GM12864 (cell line): ENCODE data around the gene SLC38A10.

Experiments used
- DNase-seq: peaks from one replicate; pipeline ENCODE4 v3.0.0-alpha.2; 2011; ENCODE audit warnings: low read depth
- H3K4me3 ChIP-seq: 2 replicates; pipeline ENCODE4 v1.5.1; 2011; ENCODE audit warnings: mild to moderate bottlenecking, low read depth, low read length, control low read depth
- CTCF ChIP-seq: IDR thresholded peaks from 2 replicates; pipeline ENCODE4 v1.5.1; 2011; ENCODE audit warnings: low read depth, mild to moderate bottlenecking, moderate library complexity, low read length, control low read depth, inconsistent platforms; ENCODE audit errors: missing control alignments

SLC38A10 gene

GRCh38 chr17:81329927-81330883 lies 35.1 kb upstream of the SLC38A10 start:
- no peak for TF ChIP-seq CTCF
- no peak overlapping the region for H3K4me3 ChIP-seq
- no peak for DNase-seq

GRCh38 chr17:81328978-81329926 lies 34.1 kb upstream of the SLC38A10 start:
- DNase-seq, result no peak
- no peak for TF ChIP-seq CTCF
- H3K4me3 ChIP-seq, result no peak overlapping the region

GRCh38 chr17:81328489-81328888 lies 33.4 kb upstream of the SLC38A10 start:
- H3K4me3 ChIP-seq, result no peak overlapping the region
- no peak for DNase-seq
- no peak for TF ChIP-seq CTCF

- H3K4me3 ChIP-seq, result no peak overlapping the region
- TF ChIP-seq CTCF, result no peak
- no peak for DNase-seq
Measured at GRCh38 chr17:81325714-81326358, 30.7 kb upstream of the SLC38A10 start.

DNA sequence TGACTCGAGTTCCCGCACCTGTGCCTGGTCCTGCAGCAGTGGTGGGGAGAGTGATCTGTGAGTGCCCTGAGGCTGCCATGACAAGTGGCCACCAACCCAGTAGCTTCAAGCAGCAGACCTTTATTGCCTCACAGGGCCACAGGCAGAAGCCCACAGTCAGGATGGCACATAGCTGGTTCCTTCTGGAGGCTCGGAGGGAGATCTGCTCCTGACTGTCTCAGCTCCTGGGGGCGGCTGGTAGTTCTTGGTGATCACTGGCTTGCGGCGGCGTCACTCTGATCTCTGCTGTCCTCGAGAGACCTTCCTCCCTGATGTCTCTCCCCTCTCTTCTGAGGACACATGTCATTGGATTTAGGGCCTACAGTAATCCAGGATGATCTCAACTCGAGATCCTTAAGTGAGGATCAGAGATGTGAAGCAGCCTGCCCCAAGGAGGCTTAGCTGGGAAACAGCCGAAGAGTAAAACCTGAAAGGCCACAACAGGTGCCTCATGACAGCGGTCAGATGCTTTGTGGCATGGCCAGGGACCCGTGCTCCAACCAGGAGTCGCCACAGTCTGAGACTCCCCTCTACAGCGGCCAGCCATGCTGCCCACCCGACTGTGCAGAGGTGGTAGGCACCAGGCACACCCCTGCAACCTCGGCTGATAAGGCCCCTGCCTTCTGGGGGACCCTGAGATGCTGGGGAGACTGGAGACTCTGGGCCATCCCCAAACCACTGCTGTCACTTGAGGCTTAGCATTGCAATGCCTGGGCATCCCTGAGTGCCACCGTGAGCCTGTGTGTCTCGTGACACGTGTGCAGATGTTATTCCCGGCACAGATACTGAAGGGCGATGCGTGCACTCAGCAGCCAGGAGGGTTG lies 30.0 kb upstream of the SLC38A10 start:
- no peak overlapping the region for H3K4me3 ChIP-seq
- no peak for TF ChIP-seq CTCF
- DNase-seq, result no peak
